ENCODE data around the gene NCK2.

NCK2 gene

GRCh38 chr2:105926960-105927678, 182.4 kb downstream of the NCK2 start:
- H3K9me3 Mint-ChIP-seq, result peaks cover 2% of the 10 kb centered on the region
- peak overlapping the region; percentile 81 for H3K27ac Mint-ChIP-seq
- DNase-seq (ENCODE audit: low spot score in 2 of 2) (peak in 1 of 2 donors; percentile 65), ATAC-seq (peak; percentile 86)
- H3K4me1 Mint-ChIP-seq, result peaks cover 39% of the 10 kb centered on the region
- peak overlapping the region; percentile 8 for H3K4me3 Mint-ChIP-seq
- no peaks in the 10 kb centered on the region for H3K36me3 Mint-ChIP-seq

GRCh38 chr2:105928086-105928485, 183.4 kb downstream of the NCK2 start:
- Mint-ChIP-seq H3K4me3 (no peak overlapping the region), H3K9me3 (no peaks in the 10 kb centered on the region), H3K27ac (peak overlapping the region; percentile 81), H3K4me1 (peaks cover 39% of the 10 kb centered on the region), H3K36me3 (no peaks in the 10 kb centered on the region)
- ATAC-seq, result no peak
- no peak for DNase-seq (ENCODE audit: low spot score in 2 of 2)

GRCh38 chr2:105928563-105928962, 183.9 kb downstream of the NCK2 start:
- H3K27ac Mint-ChIP-seq, result peak overlapping the region; percentile 81
- H3K4me1 Mint-ChIP-seq, result peaks cover 39% of the 10 kb centered on the region

GRCh38 chr2:105929516-105929915, 184.8 kb downstream of the NCK2 start:
- DNase-seq (ENCODE audit: low spot score in 2 of 2) (peak in 1 of 2 donors; percentile 59), ATAC-seq (peak; percentile 79)
- H3K4me1 Mint-ChIP-seq, result peaks cover 33% of the 10 kb centered on the region
- H3K36me3 Mint-ChIP-seq, result no peaks in the 10 kb centered on the region
- peak overlapping the region; percentile 50 for H3K27ac Mint-ChIP-seq
- H3K9me3 Mint-ChIP-seq, result no peaks in the 10 kb centered on the region
- no peak overlapping the region for H3K4me3 Mint-ChIP-seq

More at GRCh38 chr2:105928563-105928962, 183.9 kb downstream of the NCK2 start:
- ATAC-seq (no peak), DNase-seq (ENCODE audit: low spot score in 2 of 2) (no peak)
- H3K36me3 Mint-ChIP-seq, result no peaks in the 10 kb centered on the region
- H3K9me3 Mint-ChIP-seq, result no peaks in the 10 kb centered on the region
- no peak overlapping the region for H3K4me3 Mint-ChIP-seq

- peaks cover 21% of the 10 kb centered on the region for H3K4me1 Mint-ChIP-seq
- no peaks in the 10 kb centered on the region for H3K36me3 Mint-ChIP-seq
- no peak overlapping the region for H3K4me3 Mint-ChIP-seq
- H3K27ac Mint-ChIP-seq, result no peak overlapping the region
- no peaks in the 10 kb centered on the region for H3K9me3 Mint-ChIP-seq
- DNase-seq (ENCODE audit: low spot score in 2 of 2), result no peak
- ATAC-seq, result no peak
Measured at GRCh38 chr2:105932582-105932981, 187.9 kb downstream of the NCK2 start.

DNA sequence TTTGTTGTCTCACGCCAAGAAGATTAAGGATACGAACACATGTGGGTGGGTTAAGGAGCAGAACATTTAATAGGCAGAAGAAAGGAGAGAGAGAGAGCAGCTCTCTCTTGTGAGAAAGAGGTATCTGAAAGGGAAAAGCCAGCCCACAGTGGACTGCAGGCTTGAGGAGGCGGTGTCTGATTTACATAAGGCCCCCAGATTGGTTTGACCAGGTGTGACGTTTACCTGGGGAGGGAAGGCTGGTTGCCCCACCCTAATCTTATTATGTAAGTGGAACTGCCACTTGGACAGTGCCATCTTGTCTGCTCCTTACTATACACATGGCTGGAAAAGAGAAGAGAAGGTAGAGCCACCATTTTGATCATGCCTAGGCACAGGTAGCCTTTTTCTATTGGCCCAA, 189.2 kb downstream of the NCK2 start:
- DNase-seq (ENCODE audit: low spot score in 2 of 2), result no peak
- Mint-ChIP-seq H3K27ac (no peak overlapping the region), H3K4me3 (no peak overlapping the region), H3K9me3 (no peaks in the 10 kb centered on the region), H3K36me3 (no peaks in the 10 kb centered on the region), H3K4me1 (peaks cover 7% of the 10 kb centered on the region)
- no peak for ATAC-seq

GRCh38 chr2:105934467-105934866, 189.8 kb downstream of the NCK2 start:
- H3K4me1 Mint-ChIP-seq, result peaks cover 2% of the 10 kb centered on the region
- H3K9me3 Mint-ChIP-seq, result peaks cover 1% of the 10 kb centered on the region

DNA sequence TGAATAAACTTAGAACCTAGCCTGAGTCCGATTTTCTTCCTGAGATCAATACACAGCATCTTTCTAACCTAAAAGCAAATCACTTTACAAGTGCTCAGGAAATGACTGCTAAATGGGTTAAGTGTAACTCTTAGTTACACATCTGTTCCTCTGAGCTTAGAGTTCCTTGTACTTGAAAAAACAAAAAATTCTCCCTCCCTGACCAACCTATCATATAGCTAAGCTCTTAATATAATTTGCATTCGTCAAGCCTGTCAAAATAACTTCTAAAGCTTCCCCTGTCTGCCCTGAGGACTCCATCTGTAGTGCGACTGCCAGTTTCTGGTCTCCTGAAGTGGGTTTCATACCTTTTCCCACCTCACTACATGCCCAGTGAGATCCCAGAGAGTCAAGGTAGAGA, 190.4 kb downstream of the NCK2 start:
- Mint-ChIP-seq H3K9me3 (peaks cover 2% of the 10 kb centered on the region), H3K4me3 (no peak overlapping the region), H3K36me3 (no peaks in the 10 kb centered on the region), H3K4me1 (no peaks in the 10 kb centered on the region), H3K27ac (no peak overlapping the region)
- DNase-seq (ENCODE audit: low spot score in 2 of 2) (no peak), ATAC-seq (peak; percentile 57)

More at GRCh38 chr2:105934467-105934866, 189.8 kb downstream of the NCK2 start:
- peak; percentile 80 for ATAC-seq
- Mint-ChIP-seq H3K27ac (no peak overlapping the region), H3K4me3 (no peak overlapping the region), H3K36me3 (no peaks in the 10 kb centered on the region)
- peak in 1 of 2 donors; percentile 54 for DNase-seq (ENCODE audit: low spot score in 2 of 2)

DNA sequence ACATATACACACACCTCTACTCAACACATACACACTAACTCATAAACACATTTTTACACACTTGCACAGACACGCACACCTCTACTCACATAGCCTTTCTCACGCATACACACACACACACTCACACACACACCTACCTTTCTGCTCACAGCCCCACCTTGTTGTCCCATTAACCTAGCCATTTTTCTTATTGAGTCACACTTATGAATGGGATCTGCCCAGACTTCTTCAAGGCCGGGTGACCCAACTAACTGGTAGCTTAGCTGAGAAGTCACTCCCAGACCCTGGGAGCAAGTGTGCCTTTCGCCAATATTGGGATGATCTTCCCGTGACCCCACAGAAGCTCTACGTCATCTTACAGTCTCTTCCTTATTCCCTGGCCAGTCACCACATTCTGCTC, 192.2 kb downstream of the NCK2 start:
- Mint-ChIP-seq H3K9me3 (peaks cover 2% of the 10 kb centered on the region), H3K27ac (no peak overlapping the region), H3K36me3 (no peaks in the 10 kb centered on the region), H3K4me3 (no peak overlapping the region), H3K4me1 (no peaks in the 10 kb centered on the region)
- no peak for ATAC-seq
- no peak for DNase-seq (ENCODE audit: low spot score in 2 of 2)

DNA sequence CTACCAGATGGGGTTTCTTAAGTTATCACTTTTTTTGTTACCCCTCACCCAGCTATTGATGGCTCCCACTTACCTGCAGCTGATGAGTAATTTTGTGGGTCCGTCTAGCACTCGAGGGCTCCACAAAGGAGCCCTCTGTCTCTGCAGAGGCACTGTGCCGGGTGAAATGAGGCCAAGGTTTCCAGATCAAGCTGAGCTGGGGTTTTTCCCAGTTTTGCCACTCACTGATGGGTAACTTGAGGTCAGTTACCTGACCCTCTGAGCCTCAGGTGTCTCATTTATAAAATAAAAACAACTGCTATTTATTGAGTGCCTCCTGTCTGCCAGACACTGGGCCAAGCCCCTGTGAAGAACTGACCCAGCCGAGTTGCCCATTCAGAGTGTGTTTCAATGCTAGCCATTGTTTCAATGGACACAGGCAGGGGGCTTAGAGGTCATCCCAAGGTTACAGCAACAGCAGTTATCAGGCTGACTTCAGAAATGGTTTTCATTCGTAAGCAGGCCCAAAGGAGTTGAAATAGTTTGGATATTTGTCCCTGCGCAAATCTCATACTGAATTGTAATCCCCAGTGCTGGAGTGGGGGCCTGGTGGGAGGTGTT, 192.9 kb downstream of the NCK2 start:
- Mint-ChIP-seq H3K9me3 (peaks cover 2% of the 10 kb centered on the region), H3K27ac (no peak overlapping the region), H3K4me1 (no peaks in the 10 kb centered on the region), H3K4me3 (no peak overlapping the region), H3K36me3 (no peaks in the 10 kb centered on the region)
- ATAC-seq (no peak), DNase-seq (ENCODE audit: low spot score in 2 of 2) (no peak)

Data from stimulated activated effector memory CD8-positive, alpha-beta T cell treated with anti-CD3 and anti-CD28 coated beads, Interleukin-12 subunit alpha, Interleukin-12 subunit beta, amount 100 ng/mL, for 72 hours (primary cell).